Activated T-cell treated with anti-CD3 and anti-CD28 coated beads for 24 hours (primary cell): ENCODE results near the gene DAP3.
A peak's percentile ranks its signal among the peaks of the same experiment; 100 is the strongest.
"Not testable (repeated sequence)": the region's sequence is repeated elsewhere in the genome, so short reads cannot be mapped to it uniquely, and the experiment has no call there.

ENCODE experiments used
- DNase-seq: peaks from one replicate; pipeline ENCODE4 v3.0.0-alpha.2; 2020; ENCODE audit warnings: low read depth

Gene DAP3

GRCh38 chr1:155718524-155719115 is 29.7 kb downstream of the DAP3 start:
- not testable (repeated sequence) for DNase-seq

DNA sequence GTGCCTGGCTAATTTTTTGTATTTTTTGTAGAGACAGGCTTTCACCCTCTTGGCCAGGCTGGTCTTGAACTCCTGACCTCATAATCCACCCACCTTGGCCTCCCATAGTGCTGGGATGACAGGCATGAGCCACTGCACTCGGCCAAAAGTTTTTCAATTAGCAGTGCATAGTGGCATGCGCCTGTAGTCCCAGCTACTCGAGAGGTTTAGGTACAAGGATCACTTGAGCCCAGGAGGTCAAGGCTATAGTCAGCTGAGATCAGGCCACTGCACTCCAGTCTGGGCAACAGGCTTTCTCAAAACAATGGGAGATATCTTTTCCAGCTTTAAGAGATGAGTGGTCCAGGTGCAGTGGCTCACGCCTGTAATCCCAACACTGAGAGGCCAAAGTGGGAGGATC is 30.8 kb downstream of the DAP3 start:
- DNase-seq = no peak

GRCh38 chr1:155725142-155725541 is 36.3 kb downstream of the DAP3 start:
- DNase-seq = no peak

GRCh38 chr1:155729031-155729898 is 40.4 kb downstream of the DAP3 start:
- DNase-seq = no peak

- no peak for DNase-seq
Measured at GRCh38 chr1:155740995-155741394, 52.1 kb downstream of the DAP3 start.

DNA sequence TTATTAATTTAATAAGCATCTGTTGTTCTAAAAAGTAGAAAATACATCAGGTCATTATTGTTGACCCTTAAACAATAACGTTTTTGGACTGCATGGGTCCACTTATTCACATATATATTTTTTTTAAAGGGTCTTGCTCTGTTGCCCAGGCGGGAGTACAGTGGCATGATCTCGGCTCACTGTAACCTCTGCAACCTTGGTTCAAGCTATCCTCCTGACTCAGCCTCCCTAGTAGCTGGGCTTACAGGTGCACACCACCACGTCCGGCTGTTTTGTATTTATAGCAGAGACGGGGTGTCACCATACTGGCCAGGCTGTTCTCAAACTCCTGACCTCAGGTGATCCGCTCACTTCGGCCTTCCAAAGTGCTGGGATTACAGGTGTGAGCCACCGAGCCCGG is 53.0 kb downstream of the DAP3 start:
- DNase-seq = no peak

- DNase-seq = no peak
Measured at GRCh38 chr1:155744711-155745283, 55.9 kb downstream of the DAP3 start.

- DNase-seq = peak; percentile 96
Measured at GRCh38 chr1:155745284-155746228, 56.7 kb downstream of the DAP3 start.

DNA sequence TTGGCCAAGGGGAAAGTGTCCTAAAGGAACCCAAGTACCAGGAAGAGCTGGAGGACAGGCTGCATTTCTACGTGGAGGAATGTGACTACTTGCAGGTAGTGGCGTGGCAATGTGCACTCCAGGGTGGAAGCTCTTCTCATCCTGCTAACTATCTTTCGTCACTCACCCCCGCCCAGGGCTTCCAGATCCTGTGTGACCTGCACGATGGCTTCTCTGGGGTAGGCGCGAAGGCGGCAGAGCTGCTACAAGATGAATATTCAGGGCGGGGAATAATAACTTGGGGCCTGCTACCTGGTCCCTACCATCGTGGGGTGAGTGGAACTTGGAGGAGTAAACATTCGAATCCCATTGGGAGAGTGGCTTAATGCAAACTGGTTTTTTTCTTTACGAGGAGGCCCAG is 58.7 kb downstream of the DAP3 start:
- not testable (repeated sequence) for DNase-seq

DNA sequence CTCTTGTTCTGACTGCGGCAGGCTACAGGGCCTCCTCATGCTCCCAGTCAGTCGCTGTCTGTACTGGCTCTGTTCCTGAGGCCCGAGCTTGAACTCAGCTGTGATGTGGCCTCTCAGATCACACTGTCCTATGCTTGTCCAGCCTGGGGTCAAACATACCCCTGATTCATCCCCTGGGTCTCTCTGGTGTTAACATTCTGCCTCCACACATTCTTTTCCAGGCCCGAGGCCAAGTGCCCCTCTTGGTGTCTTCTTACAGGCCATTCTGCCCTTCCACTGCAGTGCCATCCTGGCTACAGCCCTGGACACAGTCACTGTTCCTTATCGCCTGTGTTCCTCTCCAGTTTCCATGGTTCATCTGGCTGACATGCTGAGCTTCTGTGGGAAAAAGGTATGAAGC is 59.2 kb downstream of the DAP3 start:
- not testable (repeated sequence) for DNase-seq

GRCh38 chr1:155759017-155759416 is 70.1 kb downstream of the DAP3 start:
- DNase-seq = not testable (repeated sequence)

GRCh38 chr1:155759966-155760630 is 71.2 kb downstream of the DAP3 start:
- no peak for DNase-seq

- DNase-seq = no peak
Measured at GRCh38 chr1:155760751-155761475, 72.0 kb downstream of the DAP3 start.

DNA sequence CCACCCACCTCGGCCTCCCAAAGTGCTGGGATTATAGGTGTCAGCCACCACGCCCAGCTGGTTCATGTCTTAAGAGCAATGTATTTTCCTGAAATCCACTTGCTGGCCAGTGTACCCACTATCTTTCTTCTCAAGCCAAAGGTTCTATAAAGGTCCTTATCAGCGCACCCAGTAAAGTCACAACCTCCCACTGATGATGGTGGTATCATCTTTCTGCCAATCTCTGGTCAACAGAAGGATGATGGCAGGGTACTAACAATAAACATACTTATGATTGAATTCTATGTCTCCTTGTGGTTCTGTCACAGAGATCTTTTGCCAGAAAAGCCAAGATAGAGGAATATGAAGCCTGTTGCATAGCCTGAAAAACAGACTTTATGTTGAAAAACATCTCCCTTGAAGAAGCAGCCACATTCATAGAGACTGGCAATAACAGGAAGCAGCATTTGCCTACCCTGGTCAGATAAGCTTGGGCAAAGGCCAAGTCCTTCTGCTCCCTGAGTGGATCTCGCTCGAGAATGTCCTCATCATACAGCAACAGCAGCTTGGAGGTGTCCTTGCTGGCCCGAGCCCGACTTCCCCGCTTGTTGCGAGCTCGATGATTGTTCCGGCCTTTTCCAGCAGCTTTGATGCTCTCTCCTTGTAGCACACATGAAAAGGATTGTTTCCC is 73.0 kb downstream of the DAP3 start:
- DNase-seq = no peak

DNA sequence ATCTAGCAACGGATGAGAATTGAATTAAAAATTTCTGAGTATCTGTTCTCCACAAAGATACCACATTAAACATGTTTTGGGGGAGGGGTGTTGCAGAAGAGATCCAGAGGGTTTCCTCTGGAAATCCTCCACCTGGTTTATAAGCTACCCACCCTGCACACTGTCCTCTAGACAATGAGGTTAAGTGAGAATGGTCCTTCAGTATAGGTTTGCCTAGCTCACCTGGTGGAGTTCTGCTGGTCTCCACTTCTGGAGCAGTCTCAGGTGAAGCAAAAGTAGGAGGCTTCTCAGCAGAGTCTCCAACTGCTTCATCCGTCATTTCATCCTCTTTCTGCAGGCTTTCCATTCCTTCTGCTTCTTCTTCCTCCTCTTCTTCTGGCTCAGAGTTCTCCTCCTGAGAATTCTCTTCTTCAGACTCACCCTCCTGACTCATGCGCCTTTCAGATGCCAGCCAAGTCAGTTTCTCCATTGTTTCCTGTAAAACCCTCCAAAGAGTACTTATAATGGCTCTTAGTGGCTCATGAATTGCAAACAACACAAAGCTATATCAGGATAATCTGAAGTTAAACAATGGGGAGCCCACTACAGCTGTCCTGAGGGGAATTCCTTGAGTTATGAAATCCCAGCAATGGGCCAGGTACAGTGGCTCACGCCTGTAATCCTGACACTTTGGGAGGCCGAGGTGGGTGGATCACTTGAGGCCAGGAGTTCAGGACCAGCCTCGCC is 74.4 kb downstream of the DAP3 start:
- DNase-seq = not testable (repeated sequence)

DNA sequence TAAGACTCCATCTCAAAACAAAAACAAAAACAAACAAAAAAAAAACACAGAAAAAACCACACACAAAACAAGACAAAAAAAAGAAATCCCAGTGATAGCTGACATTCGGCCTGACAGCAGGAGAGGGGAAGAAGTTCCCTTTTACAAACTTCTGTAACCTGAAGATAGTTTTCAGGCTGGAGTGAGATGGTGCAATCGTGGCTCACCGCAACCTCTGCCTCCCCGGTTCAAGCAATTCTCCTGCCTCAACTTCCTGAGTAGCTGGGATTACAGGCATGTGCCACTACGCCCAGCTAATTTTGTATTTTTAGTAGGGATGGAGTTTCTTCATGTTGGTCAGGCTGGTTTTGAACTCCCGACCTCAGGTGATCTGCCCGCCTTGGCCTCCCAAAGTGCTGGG is 75.1 kb downstream of the DAP3 start:
- not testable (repeated sequence) for DNase-seq

GRCh38 chr1:155767399-155767989 is 78.6 kb downstream of the DAP3 start:
- not testable (repeated sequence) for DNase-seq

GRCh38 chr1:155769257-155769656 is 80.4 kb downstream of the DAP3 start:
- no peak for DNase-seq

- no peak for DNase-seq
Measured at GRCh38 chr1:155773221-155773620, 84.3 kb downstream of the DAP3 start.
